Natural killer cell (primary cell): Measurements from ENCODE around the gene SIPA1L3. TPM values are rescaled to one million over a fixed set of nuclear protein-coding genes. Genes with fewer than 3 reads are reported as not detected.

ENCODE experiments used
- ATAC-seq, 3 donors: fragments of 150-1000 bp in 2 of 3; fragments of 200-7000 bp in 1 of 3; cut with Tn5 transposase; 1 replicate in 1 of 3; 2 replicates in 2 of 3; pipeline ENCODE4 v1.10.0; 2021; ENCODE audit warnings: mild to moderate bottlenecking in 2 of 3, moderate library complexity in 2 of 3
- DNase-seq, 2 donors: peaks; one replicate each; pipeline versions ENCODE4 v3.0.0 to v3.0.0-alpha.2; 2013 to 2021; ENCODE audit warnings: mixed read lengths in 1 of 2
- H3K27ac ChIP-seq: one replicate; pipeline ENCODE4 v1.5.1; 2013; ENCODE audit warnings: mild to moderate bottlenecking, low read length
- H3K27me3 ChIP-seq: one replicate; pipeline ENCODE4 v1.6.1; 2013; ENCODE audit warnings: low read length; ENCODE audit not compliant: control insufficient read depth, insufficient read depth
- H3K36me3 ChIP-seq: one replicate; pipeline ENCODE4 v1.6.1; 2013; ENCODE audit warnings: low read length; ENCODE audit not compliant: control insufficient read depth, insufficient read depth
- H3K4me1 ChIP-seq: one replicate; pipeline ENCODE4 v1.6.1; 2013; ENCODE audit warnings: low read length; ENCODE audit not compliant: control insufficient read depth, insufficient read depth
- H3K4me3 ChIP-seq: one replicate; pipeline ENCODE4 v1.5.1; 2013; ENCODE audit warnings: low read length
- H3K9me3 ChIP-seq: one replicate; pipeline ENCODE4 v1.6.1; 2013; ENCODE audit warnings: low read length; ENCODE audit not compliant: control insufficient read depth, insufficient read depth
- H3K27ac Mint-ChIP-seq, 2 donors: one replicate each; pipeline ENCODE4 v1.8.0; 2022; ENCODE audit warnings: mild to moderate bottlenecking in 2 of 2, mixed read lengths in 2 of 2, moderate library complexity in 1 of 2
- H3K27me3 Mint-ChIP-seq, 2 donors: one replicate each; pipeline ENCODE4 v1.8.0; 2022; ENCODE audit warnings: low read depth in 2 of 2, mixed read lengths in 2 of 2
- H3K36me3 Mint-ChIP-seq: one replicate; pipeline ENCODE4 v1.8.0; 2022; ENCODE audit warnings: mixed read lengths
- H3K4me1 Mint-ChIP-seq, 2 donors: one replicate each; pipeline ENCODE4 v1.8.0; 2022; ENCODE audit warnings: mixed read lengths in 2 of 2
- H3K4me3 Mint-ChIP-seq: one replicate; pipeline ENCODE4 v1.8.0; 2022; ENCODE audit warnings: mild to moderate bottlenecking, moderate library complexity, mixed read lengths
- H3K9me3 Mint-ChIP-seq, 2 donors: one replicate each; pipeline ENCODE4 v1.8.0; 2022; ENCODE audit warnings: mixed read lengths in 2 of 2
- WGBS: methylation state at CpG from one replicate; pipeline ENCODE4 v1.1.7; 2013; ENCODE audit warnings: missing lambda C conversion rate; ENCODE audit not compliant: insufficient coverage; 5-methylcytosine and 5-hydroxymethylcytosine counted together
- intact Hi-C: fragments of 100-400 bp; cut with micrococcal nuclease; formaldehyde crosslinking; loops from one replicate; pipeline ENCODE4 v1.14.2; 2022
- total RNA-seq, 4 donors: library from RNA; stranded (reverse); fragments of 120-200 nt in 1 of 4; gene quantifications; one replicate each; pipeline versions ENCODE4 v1.2.3 to v1.2.4, GENCODE V29; 2013 to 2022
- TF ChIP-seq, protein P1 (sequence below): fragments of 200-600 bp; IDR thresholded peaks from one replicate; pipeline ENCODE4 v1.8.0; 2022; ENCODE audit warnings: antibody characterized with exemption

Gene SIPA1L3
- total RNA-seq, 3 donors from 2014 or later (not counting 1 experiment from before 2014, with no cell fraction given), result 34.4 to 35.8 (median 35.4) TPM

DNA sequence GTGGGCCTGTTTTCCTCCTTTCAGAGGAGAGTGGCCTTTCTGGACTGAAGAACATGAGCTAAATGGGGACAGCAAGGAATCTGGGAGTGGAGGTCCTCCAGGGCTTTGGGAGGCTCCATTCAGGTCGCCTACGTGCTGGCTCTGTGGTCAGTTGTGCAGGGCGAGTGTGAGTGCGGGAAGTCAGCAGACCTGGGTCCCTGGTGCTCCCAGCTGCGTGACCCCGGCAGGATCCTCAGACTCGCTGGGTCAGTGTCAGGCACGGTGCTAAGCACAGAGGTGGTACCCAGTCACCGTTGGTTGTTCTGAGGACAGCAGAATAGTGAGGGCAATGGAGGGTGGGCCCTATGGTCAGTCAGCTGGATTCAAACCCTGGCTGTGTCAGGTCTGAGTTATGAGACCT lies 85.8 kb downstream of the SIPA1L3 start:
- H3K27ac ChIP-seq, result no peak overlapping the region
- DNase-seq, result no peak
- Mint-ChIP-seq H3K27ac (no peak overlapping the region), H3K4me1 (peaks cover 15 to 29% of the 10 kb centered on the region in 2 donors), H3K9me3 (no peaks in the 10 kb centered on the region), H3K4me3 (no peak overlapping the region), H3K27me3 (no peaks in the 10 kb centered on the region), H3K36me3 (no peaks in the 10 kb centered on the region)
- no peak for ATAC-seq
- no peak overlapping the region for H3K4me3 ChIP-seq
- H3K36me3 ChIP-seq, result no peaks in the 10 kb centered on the region
- 96% methylated on average over 9 of the region's 9 CpGs for WGBS
- intact Hi-C loops, result loop anchor here (5.0 kb wide), 1 partner anchor 210 kb away; no protein-coding TSS in a partner anchor
- H3K9me3 ChIP-seq, result no peaks in the 10 kb centered on the region
- H3K27me3 ChIP-seq, result no peaks in the 10 kb centered on the region
- TF ChIP-seq, protein P1, sequence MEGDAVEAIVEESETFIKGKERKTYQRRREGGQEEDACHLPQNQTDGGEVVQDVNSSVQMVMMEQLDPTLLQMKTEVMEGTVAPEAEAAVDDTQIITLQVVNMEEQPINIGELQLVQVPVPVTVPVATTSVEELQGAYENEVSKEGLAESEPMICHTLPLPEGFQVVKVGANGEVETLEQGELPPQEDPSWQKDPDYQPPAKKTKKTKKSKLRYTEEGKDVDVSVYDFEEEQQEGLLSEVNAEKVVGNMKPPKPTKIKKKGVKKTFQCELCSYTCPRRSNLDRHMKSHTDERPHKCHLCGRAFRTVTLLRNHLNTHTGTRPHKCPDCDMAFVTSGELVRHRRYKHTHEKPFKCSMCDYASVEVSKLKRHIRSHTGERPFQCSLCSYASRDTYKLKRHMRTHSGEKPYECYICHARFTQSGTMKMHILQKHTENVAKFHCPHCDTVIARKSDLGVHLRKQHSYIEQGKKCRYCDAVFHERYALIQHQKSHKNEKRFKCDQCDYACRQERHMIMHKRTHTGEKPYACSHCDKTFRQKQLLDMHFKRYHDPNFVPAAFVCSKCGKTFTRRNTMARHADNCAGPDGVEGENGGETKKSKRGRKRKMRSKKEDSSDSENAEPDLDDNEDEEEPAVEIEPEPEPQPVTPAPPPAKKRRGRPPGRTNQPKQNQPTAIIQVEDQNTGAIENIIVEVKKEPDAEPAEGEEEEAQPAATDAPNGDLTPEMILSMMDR, result no peak
- no peaks in the 10 kb centered on the region for H3K4me1 ChIP-seq

DNA sequence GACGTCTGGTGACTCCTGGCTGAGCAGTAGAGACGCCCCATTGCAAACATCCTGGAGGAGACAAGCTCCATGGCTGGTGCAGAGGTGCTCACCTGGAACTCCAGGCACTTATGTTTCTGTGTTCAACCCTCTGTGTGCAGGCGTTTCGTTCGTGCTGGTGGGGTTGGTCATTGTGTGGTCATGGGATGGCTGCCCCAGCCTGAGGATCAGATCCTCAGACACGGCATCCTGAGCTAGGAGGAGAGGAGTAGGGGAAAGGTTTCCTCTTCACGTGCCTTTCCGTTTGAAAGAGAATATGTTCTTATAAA lies 87.8 kb downstream of the SIPA1L3 start:
- Mint-ChIP-seq H3K36me3 (no peaks in the 10 kb centered on the region), H3K4me1 (peaks cover 9 to 23% of the 10 kb centered on the region in 2 donors), H3K27me3 (no peaks in the 10 kb centered on the region), H3K4me3 (no peak overlapping the region), H3K9me3 (no peaks in the 10 kb centered on the region), H3K27ac (no peak overlapping the region)
- DNase-seq (no peak), ATAC-seq (no peak)
- Histone ChIP-seq H3K4me1 (no peaks in the 10 kb centered on the region), H3K4me3 (no peak overlapping the region), H3K27me3 (no peaks in the 10 kb centered on the region), H3K36me3 (no peaks in the 10 kb centered on the region), H3K9me3 (no peaks in the 10 kb centered on the region), H3K27ac (no peak overlapping the region)
- 80% methylated on average over 5 of the region's 8 CpGs for WGBS
- TF ChIP-seq, protein P1, result no peak
- intact Hi-C loops, result loop anchor here (5.0 kb wide), 1 partner anchor 208 kb away; no protein-coding TSS in a partner anchor

DNA sequence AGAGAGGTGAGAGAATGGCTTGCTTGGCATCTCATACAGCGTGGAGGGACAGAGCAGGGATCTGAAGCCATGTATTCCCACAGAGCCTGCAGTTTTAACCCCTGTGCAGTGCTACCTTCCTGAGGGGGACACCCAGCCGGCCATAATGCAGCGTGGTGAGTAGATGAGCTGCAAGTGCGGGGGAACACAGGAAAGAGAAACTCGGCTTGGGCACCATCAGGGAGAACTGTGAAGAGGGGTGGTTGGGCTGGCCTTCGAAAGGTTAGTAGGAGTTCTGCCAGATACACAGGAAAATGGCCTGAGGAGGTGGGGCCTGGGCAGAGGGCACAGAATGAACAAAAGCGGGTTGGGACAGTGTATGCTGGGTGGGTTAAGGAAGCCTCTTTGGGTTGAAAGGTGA lies 88.3 kb downstream of the SIPA1L3 start:
- Mint-ChIP-seq H3K36me3 (no peaks in the 10 kb centered on the region), H3K4me3 (no peak overlapping the region), H3K4me1 (peaks cover 9 to 19% of the 10 kb centered on the region in 2 donors), H3K27me3 (no peaks in the 10 kb centered on the region), H3K27ac (no peak overlapping the region), H3K9me3 (no peaks in the 10 kb centered on the region)
- H3K9me3 ChIP-seq, result no peaks in the 10 kb centered on the region
- no peak for ATAC-seq
- no peak overlapping the region for H3K27ac ChIP-seq
- intact Hi-C loops, result no loop called here
- DNase-seq, result no peak
- H3K4me1 ChIP-seq, result no peaks in the 10 kb centered on the region
- TF ChIP-seq, protein P1, result no peak
- no peaks in the 10 kb centered on the region for H3K36me3 ChIP-seq
- H3K4me3 ChIP-seq, result no peak overlapping the region
- no peaks in the 10 kb centered on the region for H3K27me3 ChIP-seq
- WGBS, result 92% methylated on average over 7 of the region's 7 CpGs

DNA sequence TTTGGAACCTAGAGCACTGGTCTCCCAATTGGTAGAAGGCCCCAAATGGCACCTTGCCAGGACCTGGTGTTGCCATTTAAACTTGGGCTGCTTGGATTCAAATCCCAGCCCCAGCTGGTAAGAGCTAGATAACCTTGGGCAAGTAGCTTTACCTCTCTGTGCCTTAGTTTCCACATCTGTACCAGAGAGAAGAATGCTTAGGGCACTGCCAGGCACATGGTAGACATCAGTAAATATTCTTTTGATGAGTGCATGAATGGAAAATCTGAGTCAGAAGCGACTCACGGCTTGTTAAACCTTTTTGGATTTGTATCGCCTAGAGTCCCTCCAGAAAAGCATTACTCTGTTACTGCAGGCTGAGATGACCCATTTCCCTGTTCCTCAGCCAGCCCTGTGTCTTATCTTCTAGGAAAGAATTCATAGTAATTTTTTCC lies 90.9 kb downstream of the SIPA1L3 start:
- DNase-seq (no peak), ATAC-seq (no peak)
- Histone ChIP-seq H3K27me3 (no peaks in the 10 kb centered on the region), H3K9me3 (no peaks in the 10 kb centered on the region), H3K4me3 (no peak overlapping the region), H3K27ac (no peak overlapping the region), H3K36me3 (no peaks in the 10 kb centered on the region), H3K4me1 (peaks cover 3% of the 10 kb centered on the region)
- H3K36me3 Mint-ChIP-seq, result no peaks in the 10 kb centered on the region
- TF ChIP-seq, protein P1, result no peak
- intact Hi-C loops, result no loop called here
- no peaks in the 10 kb centered on the region for H3K9me3 Mint-ChIP-seq
- H3K27me3 Mint-ChIP-seq, result no peaks in the 10 kb centered on the region
- WGBS, result 78% methylated on average over 3 of the region's 3 CpGs
- H3K4me1 Mint-ChIP-seq, result peaks cover 9 to 12% of the 10 kb centered on the region in 2 donors
- no peak overlapping the region for H3K4me3 Mint-ChIP-seq
- H3K27ac Mint-ChIP-seq, result no peak overlapping the region
